PC-3 (cell line): ENCODE results near the gene TUBAL3. TPM values are rescaled to one million over a fixed set of nuclear protein-coding genes. Genes with fewer than 3 reads are reported as not detected.

Source experiments
- ATAC-seq: fragments of 200-7000 bp; cut with Tn5 transposase; 2 replicates; pipeline ENCODE4 v1.9.1; 2020; ENCODE audit warnings: mild to moderate bottlenecking, moderate library complexity
- BruUV-seq: library from RNA; stranded (reverse); fragments of 400-500 nt; replicated peaks from 2 replicates; lab custom pipeline; 2021; lab: Mats Ljungman, UMichigan
- CTCF ChIA-PET: fragments of 300-600 bp; sonication (Branson Sonifier 250); formaldehyde crosslinking; loops from one replicate; lab custom pipeline; 2022; ENCODE audit warnings: antibody characterized with exemption; lab: Charles Lee
- POLR2A ChIA-PET: fragments of 300-600 bp; sonication (Branson Sonifier 250); formaldehyde crosslinking; loops from one replicate; lab custom pipeline; 2022; ENCODE audit warnings: antibody characterized with exemption; ENCODE audit not compliant: unreplicated experiment; lab: Charles Lee
- DNase-seq: peaks from one replicate; pipeline ENCODE4 v3.0.0-alpha.2; 2015
- H2AFZ ChIP-seq: fragments of 300-600 bp; sonication (generic); 2 replicates; pipeline ENCODE4 v1.6.0; 2016; ENCODE audit warnings: antibody characterized with exemption, low read length
- H3F3A ChIP-seq: fragments of 300-600 bp; sonication (generic); one replicate; pipeline ENCODE4 v1.6.0; 2017; ENCODE audit warnings: antibody characterized with exemption, low read length, control low read depth, mild to moderate bottlenecking; ENCODE audit not compliant: unreplicated experiment
- H3K27ac ChIP-seq: fragments of 300-600 bp; sonication (generic); 2 replicates; pipeline ENCODE4 v1.5.1; 2016; ENCODE audit warnings: mild to moderate bottlenecking, low read length
- H3K27me3 ChIP-seq: fragments of 300-600 bp; sonication (generic); 2 replicates; pipeline ENCODE4 v1.6.1; 2016; ENCODE audit warnings: low read length, mixed read lengths
- H3K36me3 ChIP-seq: fragments of 300-600 bp; sonication (generic); 2 replicates; pipeline ENCODE4 v1.6.1; 2016; ENCODE audit warnings: low read depth, mixed run types, low read length, mixed read lengths
- H3K4me1 ChIP-seq: fragments of 300-600 bp; sonication (generic); 2 replicates; pipeline ENCODE4 v1.5.1; 2016; ENCODE audit warnings: low read length; ENCODE audit not compliant: insufficient read depth
- H3K4me2 ChIP-seq: fragments of 300-600 bp; sonication (generic); 2 replicates; pipeline ENCODE4 v1.6.0; 2016; ENCODE audit warnings: low read length
- H3K4me3 ChIP-seq: fragments of 300-600 bp; sonication (generic); 2 replicates; pipeline ENCODE4 v1.5.1; 2016; ENCODE audit warnings: mild to moderate bottlenecking, low read length, mixed read lengths
- H3K79me2 ChIP-seq: fragments of 300-600 bp; sonication (generic); 2 replicates; pipeline ENCODE4 v1.6.1; 2017; ENCODE audit warnings: low read length, mixed read lengths
- H3K9ac ChIP-seq: fragments of 300-600 bp; sonication (generic); 2 replicates; pipeline ENCODE4 v1.6.0; 2016; ENCODE audit warnings: mild to moderate bottlenecking, low read length
- H3K9me2 ChIP-seq: fragments of 300-600 bp; sonication (generic); replicated peaks from 2 replicates; pipeline ENCODE4 v1.6.1; 2016; ENCODE audit warnings: mixed run types, low read length, mixed read lengths
- H3K9me3 ChIP-seq: fragments of 300-600 bp; sonication (generic); 2 replicates; pipeline ENCODE4 v1.6.1; 2016; ENCODE audit warnings: low read length, mixed read lengths
- H4K20me1 ChIP-seq: fragments of 300-600 bp; sonication (generic); 2 replicates; pipeline ENCODE4 v1.6.1; 2016; ENCODE audit warnings: low read length, mixed read lengths
- CTCF ChIP-seq: fragments of 300-600 bp; sonication (generic); conservative IDR thresholded peaks from 2 replicates; pipeline ENCODE4 v1.5.1; 2017; ENCODE audit warnings: antibody characterized with exemption, low read depth, mild to moderate bottlenecking, low read length
- EZH2 ChIP-seq: fragments of 300-600 bp; sonication (generic); IDR thresholded peaks from one replicate; pipeline ENCODE4 v1.6.1; 2017; ENCODE audit warnings: antibody characterized with exemption, mild to moderate bottlenecking, low read length; ENCODE audit not compliant: unreplicated experiment
- EZH2phosphoT487 ChIP-seq: fragments of 300-600 bp; sonication (generic); IDR thresholded peaks from 2 replicates; pipeline ENCODE4 v1.6.1; 2018; ENCODE audit warnings: mild to moderate bottlenecking, antibody characterized with exemption, low read length, borderline replicate concordance
- intact Hi-C: fragments of 100-400 bp; cut with micrococcal nuclease; formaldehyde crosslinking; loops from 2 replicates; pipeline ENCODE4 v1.9.0; 2023
- total RNA-seq: library from RNA; depleted of rRNA; stranded (reverse); fragments of >200 nt; gene quantifications from 2 replicates; pipeline ENCODE4 v1.2.3, GENCODE V29; 2014

TUBAL3 gene
- total RNA-seq, 1 experiment from 2014 or later, result not detected

GRCh38 chr10:5445006-5445405 is 40.4 kb upstream of the TUBAL3 start:
- Histone ChIP-seq H3K27ac (no peak overlapping the region), H4K20me1 (peaks cover 29% of the 10 kb centered on the region), H3K27me3 (no peaks in the 10 kb centered on the region), H3K9ac (no peak overlapping the region), H2AFZ (no peak overlapping the region), H3K4me3 (no peak overlapping the region), H3K4me2 (no peak overlapping the region), H3F3A (peaks cover 6% of the 10 kb centered on the region), H3K9me3 (no peaks in the 10 kb centered on the region), H3K4me1 (peaks cover 8% of the 10 kb centered on the region; the same call in 1 of the 2 replicates), H3K79me2 (peaks cover 63% of the 10 kb centered on the region), H3K36me3 (0 out of 2 replicates have a peak, but pooled peaks cover 3% of the 10 kb centered on the region), H3K9me2 (no peaks in the 10 kb centered on the region)
- DNase-seq (no peak), ATAC-seq (no peak)
- POLR2A ChIA-PET, result no interaction called here
- no TSS peak for BruUV-seq
- TF ChIP-seq EZH2, result no peak
- no peak for TF ChIP-seq EZH2phosphoT487
- no peak for TF ChIP-seq CTCF
- intact Hi-C loops, result loop anchor here (5.0 kb wide), 1 partner anchor 167 kb away; no protein-coding TSS in a partner anchor
- CTCF ChIA-PET, result no interaction called here

GRCh38 chr10:5443429-5443828 is 38.8 kb upstream of the TUBAL3 start:
- peaks cover 17% of the 10 kb centered on the region for H4K20me1 ChIP-seq
- no peak for TF ChIP-seq EZH2
- TF ChIP-seq EZH2phosphoT487, result no peak
- TF ChIP-seq CTCF, result no peak
- no peak overlapping the region for H2AFZ ChIP-seq
- DNase-seq (no peak), ATAC-seq (no peak)
- no TSS peak for BruUV-seq
- POLR2A ChIA-PET, result no interaction called here
- CTCF ChIA-PET, result no interaction called here
- no peak overlapping the region for H3K4me2 ChIP-seq
- no peak overlapping the region for H3K27ac ChIP-seq
- H3K27me3 ChIP-seq, result no peaks in the 10 kb centered on the region
- intact Hi-C loops, result no loop called here
- no peaks in the 10 kb centered on the region for H3K9me3 ChIP-seq
- H3K9ac ChIP-seq, result no peak overlapping the region
- H3K4me1 ChIP-seq, result peaks cover 8% of the 10 kb centered on the region; the same call in 1 of the 2 replicates
- 0 out of 2 replicates have a peak, but pooled peaks cover 3% of the 10 kb centered on the region for H3K36me3 ChIP-seq
- no peak overlapping the region for H3K4me3 ChIP-seq
- no peaks in the 10 kb centered on the region for H3K9me2 ChIP-seq
- H3K79me2 ChIP-seq, result peaks cover 47% of the 10 kb centered on the region
- H3F3A ChIP-seq, result peaks cover 6% of the 10 kb centered on the region

- Histone ChIP-seq H2AFZ (no peak overlapping the region), H3K9me3 (no peaks in the 10 kb centered on the region), H3K4me3 (no peak overlapping the region), H3K9ac (no peak overlapping the region), H3K36me3 (no peaks in the 10 kb centered on the region), H3F3A (peaks cover 6% of the 10 kb centered on the region), H3K4me1 (peaks cover 8% of the 10 kb centered on the region; the same call in 1 of the 2 replicates), H3K4me2 (no peak overlapping the region), H3K9me2 (no peaks in the 10 kb centered on the region), H4K20me1 (peaks cover 13% of the 10 kb centered on the region), H3K79me2 (peaks cover 43% of the 10 kb centered on the region), H3K27me3 (no peaks in the 10 kb centered on the region), H3K27ac (no peak overlapping the region)
- ChIA-PET POLR2A (interaction anchor here (0.6 kb wide), 1 partner anchor 172 kb away, joined by 4 read pairs; no protein-coding TSS in a partner anchor), CTCF (no interaction called here)
- DNase-seq (no peak), ATAC-seq (no peak)
- intact Hi-C loops, result loop anchor here (1.0 kb wide), 1 partner anchor 180 kb away; no protein-coding TSS in a partner anchor
- BruUV-seq, result no TSS peak
- no peak for TF ChIP-seq EZH2
- TF ChIP-seq CTCF, result no peak
- no peak for TF ChIP-seq EZH2phosphoT487
Measured at GRCh38 chr10:5442990-5443370, 38.4 kb upstream of the TUBAL3 start.
